ENCODE data around the gene MBNL2.

Gene MBNL2

GRCh38 chr13:97224544-97225300, 2.6 kb downstream of the MBNL2 start:
- no peak overlapping the region for H3K27ac ChIP-seq (replicated peaks)
- no peak for DNase-seq (ENCODE audit: low read depth in 1 of 2, low spot score in 1 of 2)
- H3K27me3 ChIP-seq (ENCODE audit: insufficient read depth, poor library complexity, severe bottlenecking) = no peaks in the 10 kb centered on the region
- no peak overlapping the region for H3K4me3 ChIP-seq (replicated peaks; ENCODE audit: insufficient read depth, low read length)
- TF ChIP-seq SPI1 (IDR thresholded peaks at IDR 0.05; ENCODE audit: borderline replicate concordance, low read depth) (no peak), REST (IDR thresholded peaks at IDR 0.05; ENCODE audit: insufficient replicate concordance, low read depth) (no peak), POLR2AphosphoS5 (IDR thresholded peaks at IDR 0.05; ENCODE audit: low read depth) (no peak), GABPA (IDR thresholded peaks at IDR 0.05; ENCODE audit: low read depth) (no peak)
- TF ChIP-seq, protein P1, sequence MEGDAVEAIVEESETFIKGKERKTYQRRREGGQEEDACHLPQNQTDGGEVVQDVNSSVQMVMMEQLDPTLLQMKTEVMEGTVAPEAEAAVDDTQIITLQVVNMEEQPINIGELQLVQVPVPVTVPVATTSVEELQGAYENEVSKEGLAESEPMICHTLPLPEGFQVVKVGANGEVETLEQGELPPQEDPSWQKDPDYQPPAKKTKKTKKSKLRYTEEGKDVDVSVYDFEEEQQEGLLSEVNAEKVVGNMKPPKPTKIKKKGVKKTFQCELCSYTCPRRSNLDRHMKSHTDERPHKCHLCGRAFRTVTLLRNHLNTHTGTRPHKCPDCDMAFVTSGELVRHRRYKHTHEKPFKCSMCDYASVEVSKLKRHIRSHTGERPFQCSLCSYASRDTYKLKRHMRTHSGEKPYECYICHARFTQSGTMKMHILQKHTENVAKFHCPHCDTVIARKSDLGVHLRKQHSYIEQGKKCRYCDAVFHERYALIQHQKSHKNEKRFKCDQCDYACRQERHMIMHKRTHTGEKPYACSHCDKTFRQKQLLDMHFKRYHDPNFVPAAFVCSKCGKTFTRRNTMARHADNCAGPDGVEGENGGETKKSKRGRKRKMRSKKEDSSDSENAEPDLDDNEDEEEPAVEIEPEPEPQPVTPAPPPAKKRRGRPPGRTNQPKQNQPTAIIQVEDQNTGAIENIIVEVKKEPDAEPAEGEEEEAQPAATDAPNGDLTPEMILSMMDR (IDR thresholded peaks at IDR 0.05; ENCODE audit: insufficient read depth, low read length) = no peak

- Histone ChIP-seq H3K4me3 (replicated peaks; ENCODE audit: insufficient read depth, low read length) (no peak overlapping the region), H3K27me3 (ENCODE audit: insufficient read depth, poor library complexity, severe bottlenecking) (no peaks in the 10 kb centered on the region), H3K27ac (replicated peaks) (no peak overlapping the region)
- DNase-seq (ENCODE audit: low read depth in 1 of 2, low spot score in 1 of 2) = no peak
- TF ChIP-seq, protein P1 (IDR thresholded peaks at IDR 0.05; ENCODE audit: insufficient read depth, low read length) = no peak
- TF ChIP-seq SPI1 (IDR thresholded peaks at IDR 0.05; ENCODE audit: borderline replicate concordance, low read depth) (no peak), POLR2AphosphoS5 (IDR thresholded peaks at IDR 0.05; ENCODE audit: low read depth) (no peak), REST (IDR thresholded peaks at IDR 0.05; ENCODE audit: insufficient replicate concordance, low read depth) (no peak), GABPA (IDR thresholded peaks at IDR 0.05; ENCODE audit: low read depth) (no peak)
Observed at GRCh38 chr13:97225533-97225932, 3.4 kb downstream of the MBNL2 start.

DNA sequence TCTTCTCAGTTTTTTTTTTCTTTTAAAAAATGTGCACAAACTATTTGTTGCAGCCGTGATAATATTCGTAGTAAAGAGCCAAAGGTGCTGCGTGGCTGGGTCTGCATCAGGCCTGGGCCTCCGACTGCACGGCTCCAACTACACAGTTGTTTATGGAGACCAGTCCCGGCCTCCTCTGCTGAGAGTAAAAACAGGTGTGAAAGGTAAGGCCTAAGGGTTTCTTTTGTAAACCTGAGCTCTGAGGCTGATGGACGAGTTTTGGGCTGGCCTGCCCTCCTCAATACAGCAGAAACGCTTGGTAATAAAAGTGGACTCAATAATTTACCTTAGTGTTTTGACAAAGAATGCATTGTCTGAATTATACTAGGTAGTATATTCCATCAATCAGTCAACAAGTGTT, 3.9 kb downstream of the MBNL2 start:
- no peak overlapping the region for H3K4me3 ChIP-seq (replicated peaks; ENCODE audit: insufficient read depth, low read length)
- H3K27ac ChIP-seq (replicated peaks) = no peak overlapping the region
- no peaks in the 10 kb centered on the region for H3K27me3 ChIP-seq (ENCODE audit: insufficient read depth, poor library complexity, severe bottlenecking)
- TF ChIP-seq REST (IDR thresholded peaks at IDR 0.05; ENCODE audit: insufficient replicate concordance, low read depth) = no peak
- TF ChIP-seq, protein P1 (IDR thresholded peaks at IDR 0.05; ENCODE audit: insufficient read depth, low read length) = no peak
- no peak for TF ChIP-seq SPI1 (IDR thresholded peaks at IDR 0.05; ENCODE audit: borderline replicate concordance, low read depth)
- no peak for TF ChIP-seq GABPA (IDR thresholded peaks at IDR 0.05; ENCODE audit: low read depth)
- TF ChIP-seq POLR2AphosphoS5 (IDR thresholded peaks at IDR 0.05; ENCODE audit: low read depth) = no peak
- no peak for DNase-seq (ENCODE audit: low read depth in 1 of 2, low spot score in 1 of 2)

Measured in HL-60 (cell line).